ENCODE results near the gene STARD9. TPM values are rescaled to one million over a fixed set of nuclear protein-coding genes. Genes with fewer than 3 reads are reported as not detected.
"Not testable (repeated sequence)": the region's sequence is repeated elsewhere in the genome, so short reads cannot be mapped to it uniquely, and the experiment has no call there.

STARD9 gene
- total RNA-seq, 1 experiment from 2014 or later: 15.2 TPM

DNA sequence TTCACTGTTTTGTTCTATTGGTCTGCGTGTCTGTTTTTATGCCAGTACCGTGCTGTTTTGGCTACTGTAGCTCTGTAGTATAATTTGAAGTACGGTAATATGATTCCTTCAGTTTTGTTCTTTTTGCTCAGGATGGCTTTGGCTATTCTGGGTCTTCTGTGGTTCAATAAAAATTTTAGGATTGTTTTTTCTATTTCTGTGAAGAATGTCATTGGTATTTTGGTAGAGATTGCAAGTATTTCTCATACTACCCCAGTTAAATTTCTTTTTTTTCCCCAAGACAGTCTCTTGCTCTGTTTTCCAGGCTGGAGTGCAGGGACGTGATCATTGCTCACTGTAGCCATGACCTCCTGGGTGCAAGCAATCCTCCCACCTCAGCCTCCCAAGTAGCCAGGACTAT, 53.4 kb downstream of the STARD9 start:
- H3K36me3 ChIP-seq: peaks cover 6% of the 10 kb centered on the region
- no peak overlapping the region for H3K4me3 ChIP-seq
- DNase-seq: no peak
- no peaks in the 10 kb centered on the region for H3K4me1 ChIP-seq
- H3K9me3 ChIP-seq (replicated peaks): no peaks in the 10 kb centered on the region
- no peaks in the 10 kb centered on the region for H3K27me3 ChIP-seq
- H3K27ac ChIP-seq: no peak overlapping the region

GRCh38 chr15:42632105-42632675, 56.8 kb downstream of the STARD9 start:
- Histone ChIP-seq H3K9me3 (replicated peaks) (no peaks in the 10 kb centered on the region), H3K36me3 (peaks cover 14% of the 10 kb centered on the region), H3K27ac (no peak overlapping the region), H3K27me3 (no peaks in the 10 kb centered on the region), H3K4me3 (no peak overlapping the region), H3K4me1 (no peaks in the 10 kb centered on the region)
- no peak for DNase-seq

DNA sequence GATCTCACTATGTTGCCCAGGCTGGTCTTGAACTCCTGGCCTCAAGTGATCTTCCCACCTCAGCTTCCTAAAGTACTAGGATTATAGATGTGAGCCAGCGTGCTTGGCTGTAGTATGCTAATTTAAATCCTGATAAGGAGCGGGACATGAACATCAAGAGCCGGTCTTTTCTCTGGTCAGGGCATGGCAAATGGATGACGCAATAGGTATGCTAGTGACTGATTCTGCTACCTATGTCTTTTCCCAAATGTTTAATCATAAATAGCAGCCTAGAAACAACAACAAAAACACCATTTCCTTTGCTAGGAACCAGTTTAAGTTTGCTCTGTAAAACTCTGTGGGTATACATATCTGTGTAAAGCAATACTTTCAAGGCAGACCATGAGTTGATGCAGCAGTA, 64.7 kb downstream of the STARD9 start:
- Histone ChIP-seq H3K27me3 (no peaks in the 10 kb centered on the region), H3K36me3 (peaks cover 26% of the 10 kb centered on the region), H3K27ac (no peak overlapping the region), H3K4me1 (no peaks in the 10 kb centered on the region), H3K9me3 (replicated peaks) (no peaks in the 10 kb centered on the region), H3K4me3 (no peak overlapping the region)
- DNase-seq: no peak

DNA sequence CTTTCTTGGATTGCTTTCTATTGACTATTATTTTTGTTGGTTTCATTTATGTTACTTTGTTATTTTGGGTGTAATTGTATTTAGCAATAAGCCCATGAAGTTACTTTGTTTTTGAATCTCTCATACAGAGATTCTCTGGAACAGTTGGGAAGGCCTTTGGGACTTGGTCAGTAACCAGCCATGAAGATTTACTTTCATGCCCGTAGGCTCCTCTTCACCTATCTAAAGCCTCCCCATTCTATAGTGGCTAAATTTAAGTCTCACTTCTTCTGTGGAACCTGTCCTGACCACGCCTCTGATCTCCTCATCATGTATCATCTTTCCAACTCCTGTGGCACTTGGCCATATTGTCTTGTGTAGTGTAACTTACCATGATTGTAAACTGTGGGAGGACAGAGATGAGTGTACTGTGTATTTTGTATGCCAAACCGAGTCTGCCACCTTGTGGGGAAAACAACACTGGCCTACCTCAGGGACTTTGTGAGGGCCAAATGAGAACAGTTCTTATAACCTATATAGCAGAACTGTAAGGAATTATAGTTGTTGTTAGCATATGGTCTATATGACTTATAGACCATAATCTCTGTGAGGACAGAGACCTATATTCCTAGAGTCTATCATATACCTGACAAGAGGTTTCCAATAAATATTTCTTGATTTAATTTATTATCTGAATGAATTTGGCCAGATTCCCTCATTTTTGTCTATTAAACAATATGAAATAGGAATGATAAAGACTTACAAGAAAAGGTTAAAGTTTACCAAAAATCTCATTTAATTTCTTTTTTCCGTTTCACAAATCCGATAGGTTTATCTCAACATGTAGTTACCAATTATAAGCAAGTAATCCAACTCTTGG, 75.0 kb downstream of the STARD9 start:
- Histone ChIP-seq H3K27ac (no peak overlapping the region), H3K9me3 (replicated peaks) (no peaks in the 10 kb centered on the region), H3K27me3 (no peaks in the 10 kb centered on the region), H3K4me1 (no peaks in the 10 kb centered on the region), H3K36me3 (no peaks in the 10 kb centered on the region; the same call in none of the 2 replicates), H3K4me3 (no peak overlapping the region)
- DNase-seq: peak; percentile 53 to 78

- no peak overlapping the region for H3K27ac ChIP-seq
- DNase-seq: no peak
- H3K9me3 ChIP-seq (replicated peaks): no peaks in the 10 kb centered on the region
- no peak overlapping the region for H3K4me3 ChIP-seq
- H3K27me3 ChIP-seq: no peaks in the 10 kb centered on the region
- no peaks in the 10 kb centered on the region for H3K4me1 ChIP-seq
- H3K36me3 ChIP-seq: peaks cover 23% of the 10 kb centered on the region; the same call in 1 of the 2 replicates
Observed at GRCh38 chr15:42665827-42666226, 90.4 kb downstream of the STARD9 start.

DNA sequence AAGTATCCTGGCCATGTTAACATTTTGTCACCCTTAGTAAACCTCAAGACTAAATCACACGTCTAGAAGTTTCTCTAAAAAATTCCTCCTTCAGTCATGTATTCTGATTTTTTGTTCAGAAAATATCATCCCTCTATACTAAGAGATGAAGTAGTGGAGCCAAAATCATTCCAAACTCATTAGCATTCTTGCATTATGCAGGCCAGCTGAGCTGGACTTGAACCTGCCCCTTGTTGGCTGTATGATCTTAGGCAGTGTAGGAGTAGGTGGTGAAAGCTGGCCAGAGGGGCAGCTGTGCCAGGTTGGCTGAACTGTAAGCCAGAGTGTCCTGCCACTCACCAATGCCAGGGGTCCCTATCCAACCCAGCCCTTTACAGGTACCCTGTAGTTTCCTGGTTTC, 92.4 kb downstream of the STARD9 start:
- Histone ChIP-seq H3K36me3 (peaks cover 31% of the 10 kb centered on the region; the same call in 1 of the 2 replicates), H3K4me3 (no peak overlapping the region), H3K27ac (no peak overlapping the region), H3K4me1 (no peaks in the 10 kb centered on the region), H3K9me3 (replicated peaks) (no peaks in the 10 kb centered on the region), H3K27me3 (no peaks in the 10 kb centered on the region)
- DNase-seq: no peak

DNA sequence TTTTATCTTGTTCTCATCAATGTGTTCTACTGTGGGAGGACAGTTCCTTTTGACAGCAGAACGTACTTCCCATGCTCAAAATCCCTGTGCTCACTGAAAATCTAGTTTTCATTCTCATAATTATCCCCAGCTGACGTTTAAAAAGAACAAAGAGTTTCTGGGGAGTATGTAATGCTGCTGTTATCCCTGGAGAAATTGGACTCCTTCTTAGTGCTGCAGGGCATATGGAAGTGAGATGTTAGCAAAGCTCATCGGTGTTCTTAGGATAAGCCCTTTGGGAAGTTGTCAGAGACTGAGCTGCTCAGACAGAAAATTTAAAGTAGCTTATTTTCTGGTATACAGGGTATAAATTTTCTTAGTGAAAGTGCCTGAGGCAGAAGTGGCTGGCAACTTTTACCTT, 95.0 kb downstream of the STARD9 start:
- Histone ChIP-seq H3K4me1 (no peaks in the 10 kb centered on the region), H3K9me3 (replicated peaks) (no peaks in the 10 kb centered on the region), H3K27ac (no peak overlapping the region), H3K27me3 (no peaks in the 10 kb centered on the region), H3K36me3 (peaks cover 42% of the 10 kb centered on the region; the same call in 1 of the 2 replicates), H3K4me3 (no peak overlapping the region)
- no peak for DNase-seq

DNA sequence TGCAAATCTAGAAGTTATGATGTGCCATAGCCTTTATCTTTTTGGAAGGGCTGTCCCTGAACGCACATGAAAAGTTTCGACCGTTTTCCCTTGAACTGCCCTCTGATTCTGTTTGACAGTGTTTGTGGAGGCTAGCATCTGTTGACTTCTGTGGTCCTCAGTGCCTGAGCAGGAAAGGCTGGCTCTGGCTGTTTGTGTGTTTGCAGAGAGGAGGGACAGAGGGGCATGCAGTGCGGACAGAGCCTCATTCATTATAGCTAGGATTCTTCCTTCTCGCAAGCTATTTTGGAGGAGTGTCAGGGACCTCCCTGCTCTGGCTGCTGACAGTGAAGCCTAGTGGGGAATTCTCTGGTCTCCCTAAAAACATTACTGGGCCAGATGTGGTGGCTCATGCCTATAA, 97.0 kb downstream of the STARD9 start:
- Histone ChIP-seq H3K27ac (no peak overlapping the region), H3K36me3 (peaks cover 55% of the 10 kb centered on the region; the same call in 1 of the 2 replicates), H3K4me1 (no peaks in the 10 kb centered on the region)

GRCh38 chr15:42674472-42674871, 99.1 kb downstream of the STARD9 start:
- H3K27ac ChIP-seq: no peak overlapping the region

More for the DNA sequence above, 97.0 kb downstream of the STARD9 start:
- DNase-seq: no peak
- Histone ChIP-seq H3K27me3 (no peaks in the 10 kb centered on the region), H3K9me3 (replicated peaks) (no peaks in the 10 kb centered on the region), H3K4me3 (no peak overlapping the region)

GRCh38 chr15:42675021-42675420, 99.6 kb downstream of the STARD9 start:
- Histone ChIP-seq H3K4me3 (no peak overlapping the region), H3K27me3 (no peaks in the 10 kb centered on the region), H3K9me3 (replicated peaks) (no peaks in the 10 kb centered on the region), H3K27ac (no peak overlapping the region), H3K4me1 (no peaks in the 10 kb centered on the region), H3K36me3 (peaks cover 63% of the 10 kb centered on the region)
- no peak for DNase-seq

More at GRCh38 chr15:42674472-42674871, 99.1 kb downstream of the STARD9 start:
- no peaks in the 10 kb centered on the region for H3K9me3 ChIP-seq (replicated peaks)
- H3K4me1 ChIP-seq: no peaks in the 10 kb centered on the region
- DNase-seq: no peak
- H3K36me3 ChIP-seq: peaks cover 61% of the 10 kb centered on the region
- no peaks in the 10 kb centered on the region for H3K27me3 ChIP-seq
- no peak overlapping the region for H3K4me3 ChIP-seq

DNA sequence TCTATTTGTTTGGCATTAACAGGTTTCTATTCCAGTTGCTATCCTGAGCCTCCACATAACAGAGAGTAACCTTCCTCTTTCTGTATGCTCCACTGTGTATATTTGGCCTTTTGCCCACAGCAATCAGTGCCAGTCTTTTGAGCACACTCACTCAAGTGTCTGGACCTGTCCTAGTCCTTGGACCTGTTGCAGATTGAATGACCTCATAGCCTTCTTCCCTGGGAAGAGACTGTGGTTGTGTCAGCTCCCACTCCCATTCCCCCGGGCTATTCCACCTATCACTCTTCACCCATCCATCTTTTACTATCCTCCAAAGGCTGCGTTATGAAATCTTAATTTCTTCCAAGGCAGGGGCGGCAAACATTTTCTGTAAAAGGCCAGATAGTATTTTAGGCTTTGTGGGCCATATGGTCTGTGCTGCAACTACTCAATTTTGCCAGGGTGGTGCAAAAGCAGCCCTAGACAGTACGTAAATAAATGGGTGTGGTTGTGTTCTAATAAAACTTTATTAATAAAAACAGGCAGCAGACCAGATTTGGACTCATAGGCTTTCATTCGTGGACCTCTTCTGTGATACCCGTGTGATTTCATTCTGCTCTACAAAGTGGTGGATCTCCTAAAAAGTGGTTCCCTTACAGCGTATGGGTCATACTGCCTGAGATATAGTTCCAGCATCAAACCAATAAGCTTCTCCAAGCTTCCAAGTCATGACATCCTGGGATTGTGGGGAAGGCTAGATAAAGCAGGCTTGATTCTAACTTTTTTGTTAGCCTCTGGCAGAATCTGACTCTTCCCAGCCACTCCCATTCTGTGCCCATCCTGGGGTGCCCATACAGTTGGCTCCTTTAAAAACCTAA, 104.1 kb downstream of the STARD9 start:
- no peak overlapping the region for H3K27ac ChIP-seq
- H3K4me1 ChIP-seq: no peaks in the 10 kb centered on the region
- H3K9me3 ChIP-seq (replicated peaks): no peaks in the 10 kb centered on the region
- no peak overlapping the region for H3K4me3 ChIP-seq
- no peak for DNase-seq
- no peaks in the 10 kb centered on the region for H3K27me3 ChIP-seq
- H3K36me3 ChIP-seq: peaks cover 62% of the 10 kb centered on the region

DNA sequence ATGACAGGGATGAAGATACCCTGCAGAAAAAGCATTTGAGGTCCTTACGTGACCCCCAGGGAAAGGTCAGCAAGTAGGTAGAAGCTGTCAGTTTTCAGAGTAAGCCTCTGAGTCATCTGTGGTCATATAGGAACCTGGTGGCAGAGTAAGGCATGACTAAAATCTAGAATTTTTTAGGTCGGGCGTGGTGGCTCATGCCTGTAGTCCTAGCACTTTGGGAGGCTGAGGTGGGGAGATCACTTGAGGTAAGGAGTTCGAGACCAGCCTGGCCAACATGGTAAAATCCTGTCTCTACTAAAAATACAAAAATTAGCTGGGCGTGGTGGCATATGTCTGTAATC, 104.7 kb downstream of the STARD9 start:
- not testable (repeated sequence) for H3K4me1 ChIP-seq; H3K9me3 ChIP-seq (replicated peaks); H3K27ac ChIP-seq; H3K4me3 ChIP-seq; DNase-seq; H3K27me3 ChIP-seq
- H3K36me3 ChIP-seq: peaks cover 64% of the 10 kb centered on the region

DNA sequence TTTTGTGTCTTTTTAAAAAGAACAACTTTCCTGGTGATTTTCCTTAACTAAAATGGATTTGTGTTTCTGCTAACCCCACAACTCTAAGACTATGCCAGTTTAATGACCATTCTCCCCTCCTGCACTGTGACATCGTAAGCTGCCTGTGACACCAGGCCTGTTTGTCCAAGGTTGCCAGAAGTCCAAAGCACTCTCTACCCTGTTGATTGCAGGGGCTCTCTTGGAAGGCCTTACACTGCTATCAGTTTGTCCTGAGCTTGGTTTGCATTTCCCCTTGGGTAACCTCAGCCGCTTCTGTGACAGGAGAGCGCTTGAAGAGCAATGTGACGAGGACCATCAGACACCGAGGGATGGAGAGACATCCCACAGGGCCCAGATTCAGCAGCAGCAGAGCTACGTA, 105.7 kb downstream of the STARD9 start:
- no peaks in the 10 kb centered on the region for H3K4me1 ChIP-seq
- H3K27ac ChIP-seq: no peak overlapping the region
- no peak overlapping the region for H3K4me3 ChIP-seq
- DNase-seq: no peak
- no peaks in the 10 kb centered on the region for H3K9me3 ChIP-seq (replicated peaks)
- H3K36me3 ChIP-seq: peaks cover 64% of the 10 kb centered on the region
- no peaks in the 10 kb centered on the region for H3K27me3 ChIP-seq

DNA sequence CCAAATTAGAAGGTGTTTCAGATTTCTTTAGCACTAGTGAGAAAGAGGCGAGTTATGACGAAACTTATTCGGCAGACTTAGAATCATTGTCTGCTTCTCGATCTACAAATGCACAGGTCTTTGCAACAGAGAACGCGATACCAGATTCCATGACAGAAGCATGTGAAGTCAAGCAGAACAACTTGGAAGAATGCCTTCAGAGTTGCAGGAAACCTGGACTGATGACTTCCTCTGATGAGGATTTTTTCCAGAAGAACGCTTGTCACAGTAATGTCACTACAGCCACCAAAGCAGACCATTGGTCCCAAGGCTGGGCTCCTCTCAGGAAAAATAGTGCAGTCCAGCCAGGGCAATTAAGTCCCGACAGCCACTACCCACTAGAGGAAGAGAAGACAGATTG, 110.9 kb downstream of the STARD9 start:
- H3K27ac ChIP-seq: no peak overlapping the region
- no peak overlapping the region for H3K4me3 ChIP-seq
- peaks cover 63% of the 10 kb centered on the region for H3K36me3 ChIP-seq
- no peaks in the 10 kb centered on the region for H3K27me3 ChIP-seq
- no peaks in the 10 kb centered on the region for H3K9me3 ChIP-seq (replicated peaks)
- H3K4me1 ChIP-seq: no peaks in the 10 kb centered on the region
- DNase-seq: no peak

DNA sequence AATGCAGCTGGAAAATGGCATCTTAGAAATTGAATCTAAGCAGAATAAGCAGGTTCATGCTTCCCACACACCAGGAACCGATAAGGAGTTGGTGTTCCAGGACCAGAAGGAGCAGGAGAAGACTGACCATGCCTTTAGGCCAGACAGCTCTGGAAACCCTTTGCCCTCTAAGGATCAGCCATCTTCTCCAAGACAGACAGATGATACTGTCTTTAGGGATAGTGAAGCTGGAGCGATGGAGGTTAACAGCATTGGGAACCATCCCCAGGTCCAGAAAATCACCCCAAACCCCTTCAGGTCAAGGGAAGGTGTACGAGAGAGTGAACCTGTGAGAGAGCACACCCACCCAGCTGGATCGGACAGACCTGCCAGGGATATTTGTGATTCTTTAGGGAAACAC, 112.3 kb downstream of the STARD9 start:
- no peaks in the 10 kb centered on the region for H3K27me3 ChIP-seq
- H3K27ac ChIP-seq: no peak overlapping the region
- no peaks in the 10 kb centered on the region for H3K4me1 ChIP-seq
- DNase-seq: no peak
- H3K4me3 ChIP-seq: no peak overlapping the region
- H3K9me3 ChIP-seq (replicated peaks): no peaks in the 10 kb centered on the region
- peaks cover 60% of the 10 kb centered on the region for H3K36me3 ChIP-seq
